Fibroblast of skin of back (primary cell): ENCODE data around the gene GTPBP6.
"Not testable (repeated sequence)": the region's sequence is repeated elsewhere in the genome, so short reads cannot be mapped to it uniquely, and the experiment has no call there.

ENCODE experiments used
- DNase-seq: peaks from one replicate; pipeline ENCODE4 v3.0.0-alpha.2; 2013

The GTPBP6 gene

GRCh38 chrX:290476-291166 lies 28.0 kb downstream of the GTPBP6 start:
- no peak for DNase-seq

GRCh38 chrX:288561-288991 lies 30.0 kb downstream of the GTPBP6 start:
- DNase-seq = no peak

- DNase-seq = no peak
These were observed 30.9 kb downstream of the GTPBP6 start for GRCh38 chrX:287670-288069.

GRCh38 chrX:285076-285677 lies 33.4 kb downstream of the GTPBP6 start:
- DNase-seq = no peak

GRCh38 chrX:283115-283845 lies 35.3 kb downstream of the GTPBP6 start:
- DNase-seq = peak; percentile 88

GRCh38 chrX:282000-282681 lies 36.5 kb downstream of the GTPBP6 start:
- DNase-seq = not testable (repeated sequence)

GRCh38 chrX:281166-281999 lies 37.2 kb downstream of the GTPBP6 start, which contains the start of gene PLCXD1:
Gene PLCXD1, plus strand, starts transcription at chrX:281381. Its CDS starts 2,807 bp downstream, at chrX:284188.
- DNase-seq = no peak

GRCh38 chrX:280722-281121 lies 37.9 kb downstream of the GTPBP6 start:
- DNase-seq = not testable (repeated sequence)

- DNase-seq = not testable (repeated sequence)
These were observed 38.6 kb downstream of the GTPBP6 start for GRCh38 chrX:279757-280604.

- peak; percentile 67 for DNase-seq
These were observed 41.9 kb downstream of the GTPBP6 start for GRCh38 chrX:276581-277201.

- peak; percentile 72 for DNase-seq
These were observed 42.5 kb downstream of the GTPBP6 start for GRCh38 chrX:275967-276580.

GRCh38 chrX:275476-275966 lies 43.1 kb downstream of the GTPBP6 start:
- DNase-seq = no peak

- DNase-seq = no peak
These were observed 43.6 kb downstream of the GTPBP6 start for GRCh38 chrX:274904-275475.

GRCh38 chrX:270848-271367 lies 47.7 kb downstream of the GTPBP6 start:
- DNase-seq = no peak

GRCh38 chrX:267771-268261 lies 50.8 kb downstream of the GTPBP6 start:
- no peak for DNase-seq

- no peak for DNase-seq
These were observed 53.1 kb downstream of the GTPBP6 start for GRCh38 chrX:265502-265901.

- DNase-seq = no peak
These were observed 53.8 kb downstream of the GTPBP6 start for GRCh38 chrX:264634-265455.

GRCh38 chrX:264006-264405 lies 54.6 kb downstream of the GTPBP6 start:
- DNase-seq = not testable (repeated sequence)
